ENCODE data around the gene PPP4R2. TPM values are rescaled to one million over a fixed set of nuclear protein-coding genes. Genes with fewer than 3 reads are reported as not detected.

Gene PPP4R2
- total RNA-seq, 4 donors from 2014 or later = 72.9 to 134 (median 80.6) TPM

DNA sequence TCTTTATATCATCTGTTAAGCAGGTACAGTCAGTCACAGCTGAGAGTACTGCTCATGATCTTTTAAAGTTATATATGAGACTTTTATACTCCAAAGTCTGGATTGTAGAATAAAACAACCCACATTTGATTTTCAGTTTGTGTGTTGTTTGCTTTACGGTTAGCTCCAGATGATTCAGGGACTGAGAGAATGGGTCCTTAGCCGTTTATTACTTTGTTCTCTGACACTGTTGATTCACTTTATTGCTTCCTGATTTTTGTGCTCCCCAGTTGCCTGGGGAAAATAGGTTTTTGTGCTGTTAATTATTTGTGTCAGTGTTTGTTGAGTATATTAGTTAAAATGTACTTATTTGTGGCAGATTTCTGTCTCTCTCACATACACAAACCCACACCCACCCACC, 56.2 kb downstream of the PPP4R2 start:
- Histone ChIP-seq H3K36me3 (peaks cover 0 to 14% (median 0%) of the 10 kb centered on the region in 3 donors), H3K27ac (peak overlapping the region in 1 of 4 donors; percentile 27), H3K4me1 (peaks cover 0 to 14% (median 10%) of the 10 kb centered on the region in 4 donors), H3K9me3 (no peaks in the 10 kb centered on the region), H3K27me3 (no peaks in the 10 kb centered on the region), H3K4me3 (no peak overlapping the region)
- WGBS, 2 donors = 35 to 37% methylated on average over 2 of the region's 2 CpGs
- TF ChIP-seq CTCF (IDR thresholded peaks at IDR 0.05) = no peak
- TF ChIP-seq POLR2A (IDR thresholded peaks at IDR 0.05) = no peak
- no peak for TF ChIP-seq EP300 (IDR thresholded peaks at IDR 0.05)
- DNase-seq (ENCODE audit: low spot score in 2 of 2) = no peak

DNA sequence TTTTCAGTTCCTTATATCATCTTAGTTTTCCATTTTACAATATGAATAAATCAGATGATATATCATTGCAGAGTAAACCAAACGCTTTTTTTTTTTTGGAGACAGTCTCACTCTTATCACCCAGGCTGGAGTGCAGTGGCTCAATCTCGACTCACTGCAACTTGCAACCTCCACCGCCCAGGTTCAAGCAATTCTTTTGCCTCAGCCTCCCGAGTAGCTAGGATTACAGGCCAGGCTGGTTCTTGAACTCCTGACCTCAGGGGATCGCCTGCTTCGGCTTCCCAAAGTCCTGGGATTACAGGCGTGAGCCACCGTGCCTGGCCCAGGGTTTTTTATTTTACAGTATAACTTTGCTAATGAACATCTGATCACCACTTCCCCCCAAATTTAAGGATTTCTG, 59.0 kb downstream of the PPP4R2 start:
- H3K36me3 ChIP-seq = peaks cover 0 to 5% (median 0%) of the 10 kb centered on the region in 3 donors
- DNase-seq (ENCODE audit: low spot score in 2 of 2) = no peak
- no peaks in the 10 kb centered on the region for H3K9me3 ChIP-seq
- H3K4me3 ChIP-seq = no peak overlapping the region
- H3K27ac ChIP-seq = peak overlapping the region in 2 of 4 donors; percentile 39 to 41
- TF ChIP-seq POLR2A (IDR thresholded peaks at IDR 0.05) = no peak
- no peak for TF ChIP-seq CTCF (IDR thresholded peaks at IDR 0.05)
- TF ChIP-seq EP300 (IDR thresholded peaks at IDR 0.05) = no peak
- WGBS, 2 donors = 49 to 54% methylated on average over 8 of the region's 8 CpGs
- peaks cover 0 to 20% (median 10%) of the 10 kb centered on the region in 4 donors for H3K4me1 ChIP-seq
- no peaks in the 10 kb centered on the region for H3K27me3 ChIP-seq

DNA sequence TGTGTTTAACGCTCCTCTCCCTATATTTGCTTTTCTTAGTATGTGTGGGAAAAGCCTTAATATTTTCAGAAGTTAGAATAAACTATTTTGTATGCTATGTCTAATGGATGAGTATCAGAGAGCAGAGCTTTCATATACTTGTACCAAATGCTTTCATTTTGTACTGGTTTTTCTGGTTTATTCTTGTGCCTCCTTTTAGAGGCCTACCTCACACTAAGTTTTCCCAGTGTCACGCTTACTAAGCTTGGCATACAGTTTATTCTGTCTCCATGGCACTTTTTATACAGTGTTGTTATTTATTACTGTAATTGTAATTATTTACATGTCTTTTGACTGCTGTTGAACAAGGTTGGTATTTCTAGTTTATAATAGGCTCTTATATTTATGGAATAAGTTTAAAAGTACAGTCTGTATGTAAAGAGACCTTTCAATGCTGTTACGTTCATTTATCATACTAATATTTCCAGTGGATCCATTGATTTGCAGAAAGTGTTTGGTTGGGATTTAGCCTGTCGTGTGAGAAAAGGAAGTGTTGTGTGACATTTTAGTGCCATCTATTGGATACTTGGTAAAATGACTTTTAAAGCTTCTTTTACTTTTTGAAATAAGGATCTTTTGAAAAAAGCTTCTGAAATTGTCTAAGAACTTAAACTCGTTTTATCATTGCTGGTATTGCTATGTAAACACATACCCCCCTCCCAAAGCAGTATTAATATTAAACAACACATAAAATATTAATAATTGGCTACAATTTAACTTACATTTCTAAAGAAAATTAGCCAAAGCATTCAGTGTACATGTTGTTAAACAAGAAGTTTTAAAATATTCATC, 59.6 kb downstream of the PPP4R2 start:
- Histone ChIP-seq H3K4me3 (no peak overlapping the region), H3K27me3 (no peaks in the 10 kb centered on the region), H3K27ac (peak overlapping the region in 2 of 4 donors; percentile 39 to 41), H3K36me3 (peaks cover 0 to 7% (median 0%) of the 10 kb centered on the region in 3 donors), H3K9me3 (no peaks in the 10 kb centered on the region), H3K4me1 (peaks cover 0 to 26% (median 10%) of the 10 kb centered on the region in 4 donors)
- TF ChIP-seq POLR2A (IDR thresholded peaks at IDR 0.05) = no peak
- TF ChIP-seq EP300 (IDR thresholded peaks at IDR 0.05) = no peak
- peak; percentile 39 to 64 (median 53) for TF ChIP-seq CTCF (IDR thresholded peaks at IDR 0.05)
- DNase-seq (ENCODE audit: low spot score in 2 of 2) = no peak
- 19 to 21% methylated on average over 5 of the region's 5 CpGs for WGBS, 2 donors

GRCh38 chr3:73056845-73057150, 60.2 kb downstream of the PPP4R2 start:
- Histone ChIP-seq H3K27ac (peak overlapping the region in 1 of 4 donors; percentile 5), H3K4me3 (no peak overlapping the region), H3K36me3 (peaks cover 0 to 6% (median under 1%) of the 10 kb centered on the region in 3 donors), H3K4me1 (peaks cover 0 to 29% (median 10%) of the 10 kb centered on the region in 4 donors), H3K27me3 (no peaks in the 10 kb centered on the region), H3K9me3 (no peaks in the 10 kb centered on the region)
- TF ChIP-seq EP300 (IDR thresholded peaks at IDR 0.05) = no peak
- TF ChIP-seq POLR2A (IDR thresholded peaks at IDR 0.05) = no peak
- no peak for TF ChIP-seq CTCF (IDR thresholded peaks at IDR 0.05)
- no peak for DNase-seq (ENCODE audit: low spot score in 2 of 2)

DNA sequence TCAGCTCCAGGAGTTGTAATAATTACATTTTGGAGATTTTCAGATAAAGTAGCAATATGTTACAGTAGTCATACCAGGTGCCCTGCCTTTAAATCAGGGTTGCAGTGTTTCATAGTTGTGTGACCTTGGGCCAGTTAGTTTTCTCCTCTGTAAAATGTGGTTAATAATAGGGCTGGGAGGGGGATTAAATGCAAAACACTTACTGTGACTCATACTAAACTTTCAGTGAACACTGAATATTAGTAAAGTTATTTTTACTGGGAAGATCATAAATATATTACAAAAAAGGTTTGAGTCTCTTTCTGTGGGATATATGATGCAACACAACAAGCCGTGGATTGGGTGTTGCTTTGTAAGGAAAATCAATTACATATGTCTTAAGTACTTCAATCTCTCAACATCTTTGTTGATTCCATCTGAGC, 63.7 kb downstream of the PPP4R2 start:
- TF ChIP-seq POLR2A (IDR thresholded peaks at IDR 0.05) = no peak
- TF ChIP-seq CTCF (IDR thresholded peaks at IDR 0.05) = no peak
- no peak for TF ChIP-seq EP300 (IDR thresholded peaks at IDR 0.05)
- Histone ChIP-seq H3K36me3 (peaks cover 5 to 35% (median 10%) of the 10 kb centered on the region in 3 donors), H3K27me3 (no peaks in the 10 kb centered on the region), H3K27ac (no peak overlapping the region), H3K4me1 (peaks cover 0 to 19% (median 10%) of the 10 kb centered on the region in 4 donors), H3K4me3 (no peak overlapping the region), H3K9me3 (no peaks in the 10 kb centered on the region)
- 78 to 80% methylated on average over 1 of the region's 1 CpG for WGBS, 2 donors
- no peak for DNase-seq (ENCODE audit: low spot score in 2 of 2)

Data from tibial nerve (tissue), 4 donors.